HCEC 1CT (cell line): ENCODE measurements around the gene NUAK1.
A peak's percentile ranks its signal among the peaks of the same experiment; 100 is the strongest.
"Not testable (repeated sequence)": the region's sequence is repeated elsewhere in the genome, so short reads cannot be mapped to it uniquely, and the experiment has no call there.

Source experiments
- DNase-seq: peaks from one replicate; pipeline ENCODE4 v3.0.0-alpha.2; 2017

NUAK1 gene

GRCh38 chr12:106146987-106147386, 8.2 kb upstream of the NUAK1 start:
- DNase-seq, result no peak

- no peak for DNase-seq
Observed at GRCh38 chr12:106145539-106146447, 7.0 kb upstream of the NUAK1 start.

GRCh38 chr12:106144847-106145246, 6.1 kb upstream of the NUAK1 start:
- DNase-seq, result no peak

GRCh38 chr12:106142591-106143261, 4.0 kb upstream of the NUAK1 start:
- no peak for DNase-seq

- DNase-seq, result not testable (repeated sequence)
Observed at GRCh38 chr12:106141920-106142319, 3.2 kb upstream of the NUAK1 start.

GRCh38 chr12:106141452-106141851, 2.7 kb upstream of the NUAK1 start:
- DNase-seq, result no peak

GRCh38 chr12:106141003-106141402, 2.2 kb upstream of the NUAK1 start:
- DNase-seq, result no peak

- no peak for DNase-seq
Observed at GRCh38 chr12:106140223-106140986, 1.7 kb upstream of the NUAK1 start.

GRCh38 chr12:106139422-106140171, 843 bp upstream of the NUAK1 start:
- DNase-seq, result peak; percentile 48

GRCh38 chr12:106138357-106138632, 459 bp downstream of the NUAK1 start:
- DNase-seq, result no peak

GRCh38 chr12:106137530-106138356, 1.0 kb downstream of the NUAK1 start:
- DNase-seq, result no peak

- peak; percentile 68 for DNase-seq
Observed at GRCh38 chr12:106136263-106136662, 2.5 kb downstream of the NUAK1 start.

GRCh38 chr12:106135781-106136180, 3.0 kb downstream of the NUAK1 start:
- peak; percentile 9 for DNase-seq

- no peak for DNase-seq
Observed at GRCh38 chr12:106135075-106135474, 3.7 kb downstream of the NUAK1 start.

- no peak for DNase-seq
Observed at GRCh38 chr12:106134294-106134949, 4.3 kb downstream of the NUAK1 start.

GRCh38 chr12:106133136-106134087, 5.3 kb downstream of the NUAK1 start:
- peak; percentile 8 for DNase-seq

GRCh38 chr12:106132175-106133135, 6.3 kb downstream of the NUAK1 start:
- DNase-seq, result no peak

- DNase-seq, result no peak
Observed at GRCh38 chr12:106131676-106132075, 7.1 kb downstream of the NUAK1 start.
